Measurements from ENCODE around the gene KIF26A.
"Not testable (repeated sequence)": the region's sequence is repeated elsewhere in the genome, so short reads cannot be mapped to it uniquely, and the experiment has no call there.

The KIF26A gene

GRCh38 chr14:104205781-104206180 lies 67.4 kb downstream of the KIF26A start:
- TF ChIP-seq FOXA1 (IDR thresholded peaks at IDR 0.05) (no peak), ARNT (IDR thresholded peaks at IDR 0.05) (no peak), CTBP1 (IDR thresholded peaks at IDR 0.05; ENCODE audit: borderline replicate concordance) (no peak)
- CTCF ChIA-PET = no interaction called here
- DNase-seq (ENCODE audit: extremely low spot score) = no peak
- POLR2A ChIA-PET = no interaction called here

- ChIA-PET CTCF (no interaction called here), POLR2A (no interaction called here)
- TF ChIP-seq ARNT (IDR thresholded peaks at IDR 0.05) (no peak), NFRKB (IDR thresholded peaks at IDR 0.05) (no peak), FOXM1 (IDR thresholded peaks at IDR 0.05; ENCODE audit: borderline replicate concordance) (no peak)
- no peak for DNase-seq (ENCODE audit: extremely low spot score)
Observed at GRCh38 chr14:104206281-104206904, 68.0 kb downstream of the KIF26A start.

GRCh38 chr14:104207142-104208014 lies 69.0 kb downstream of the KIF26A start:
- CTCF ChIA-PET = no interaction called here
- TF ChIP-seq SUZ12 (IDR thresholded peaks at IDR 0.05) = no peak
- no peak for TF ChIP-seq NFRKB (IDR thresholded peaks at IDR 0.05)
- no peak for TF ChIP-seq BHLHE40 (IDR thresholded peaks at IDR 0.05; ENCODE audit: borderline replicate concordance)
- TF ChIP-seq PKNOX1 (IDR thresholded peaks at IDR 0.05) = no peak
- TF ChIP-seq FOXK2 (IDR thresholded peaks at IDR 0.05) = no peak
- no peak for TF ChIP-seq ARNT (IDR thresholded peaks at IDR 0.05)
- TF ChIP-seq ELF4 (IDR thresholded peaks at IDR 0.05) = no peak
- TF ChIP-seq SP1 (IDR thresholded peaks at IDR 0.05) = no peak
- TF ChIP-seq TARDBP (IDR thresholded peaks at IDR 0.05) = no peak
- POLR2A ChIA-PET = no interaction called here
- no peak for DNase-seq (ENCODE audit: extremely low spot score)

- DNase-seq (ENCODE audit: extremely low spot score); POLR2A ChIA-PET; CTCF ChIA-PET: not testable (repeated sequence)
Observed at GRCh38 chr14:104208015-104208295, 69.6 kb downstream of the KIF26A start.

GRCh38 chr14:104208331-104208730 lies 69.9 kb downstream of the KIF26A start:
- POLR2A ChIA-PET; CTCF ChIA-PET; DNase-seq (ENCODE audit: extremely low spot score): not testable (repeated sequence)

GRCh38 chr14:104209071-104209470 lies 70.7 kb downstream of the KIF26A start:
- DNase-seq (ENCODE audit: extremely low spot score); CTCF ChIA-PET; POLR2A ChIA-PET: not testable (repeated sequence)

GRCh38 chr14:104209985-104210816 lies 71.8 kb downstream of the KIF26A start:
- no peak for DNase-seq (ENCODE audit: extremely low spot score)
- POLR2A ChIA-PET = no interaction called here
- CTCF ChIA-PET = no interaction called here
- TF ChIP-seq FOXM1 (IDR thresholded peaks at IDR 0.05; ENCODE audit: borderline replicate concordance) (no peak), CTBP1 (IDR thresholded peaks at IDR 0.05; ENCODE audit: borderline replicate concordance) (no peak), L3MBTL2 (conservative IDR thresholded peaks at IDR 0.05) (no peak), NFRKB (IDR thresholded peaks at IDR 0.05) (no peak), LEF1 (IDR thresholded peaks at IDR 0.05; ENCODE audit: borderline replicate concordance) (no peak), SUZ12 (IDR thresholded peaks at IDR 0.05) (no peak), ELF4 (IDR thresholded peaks at IDR 0.05) (no peak)

- CTCF ChIA-PET = no interaction called here
- POLR2A ChIA-PET = no interaction called here
- no peak for DNase-seq (ENCODE audit: extremely low spot score)
- no peak for TF ChIP-seq ARNT (IDR thresholded peaks at IDR 0.05)
- no peak for TF ChIP-seq FOXM1 (IDR thresholded peaks at IDR 0.05; ENCODE audit: borderline replicate concordance)
- no peak for TF ChIP-seq NFRKB (IDR thresholded peaks at IDR 0.05)
- TF ChIP-seq FOXA1 (IDR thresholded peaks at IDR 0.05) = no peak
- no peak for TF ChIP-seq BHLHE40 (IDR thresholded peaks at IDR 0.05; ENCODE audit: borderline replicate concordance)
- no peak for TF ChIP-seq FOXK2 (IDR thresholded peaks at IDR 0.05)
- no peak for TF ChIP-seq ELF4 (IDR thresholded peaks at IDR 0.05)
- no peak for TF ChIP-seq SP1 (IDR thresholded peaks at IDR 0.05)
- TF ChIP-seq TARDBP (IDR thresholded peaks at IDR 0.05) = no peak
- no peak for TF ChIP-seq PKNOX1 (IDR thresholded peaks at IDR 0.05)
- TF ChIP-seq CTBP1 (IDR thresholded peaks at IDR 0.05; ENCODE audit: borderline replicate concordance) = no peak
- TF ChIP-seq SUZ12 (IDR thresholded peaks at IDR 0.05) = no peak
- TF ChIP-seq HDGF (IDR thresholded peaks at IDR 0.05; ENCODE audit: borderline replicate concordance) = no peak
- no peak for TF ChIP-seq ZNF384 (IDR thresholded peaks at IDR 0.05)
- no peak for TF ChIP-seq LEF1 (IDR thresholded peaks at IDR 0.05; ENCODE audit: borderline replicate concordance)
- no peak for TF ChIP-seq L3MBTL2 (conservative IDR thresholded peaks at IDR 0.05)
Observed at GRCh38 chr14:104210817-104211195, 72.4 kb downstream of the KIF26A start.

All from HEK293T (cell line).